Keratinocyte (primary cell): Measurements from ENCODE around the gene ALG14. TPM values are rescaled to one million over a fixed set of nuclear protein-coding genes. Genes with fewer than 3 reads are reported as not detected.

ENCODE experiments used
- DNase-seq: peaks from one replicate; pipeline ENCODE4 v3.0.0-alpha.2; 2011; ENCODE audit warnings: low read depth, missing footprints, low spot score
- FAIRE-seq: peaks from 2 replicates; lab custom pipeline; 2011; peaks lifted over from hg19 to GRCh38; lab: Jason Lieb, UNC
- H2AFZ ChIP-seq: 2 replicates; pipeline ENCODE4 v1.6.0; 2012; ENCODE audit warnings: low read length, control low read depth, inconsistent platforms; ENCODE audit not compliant: control insufficient read depth
- H3K27ac ChIP-seq: 2 replicates; pipeline ENCODE4 v1.5.1; 2011; ENCODE audit warnings: low read length; ENCODE audit not compliant: control insufficient read depth, insufficient read depth
- H3K27me3 ChIP-seq: 3 replicates; pipeline ENCODE4 v1.6.0; 2011; ENCODE audit warnings: low read length; ENCODE audit not compliant: control insufficient read depth, insufficient read depth; ENCODE audit errors: extremely low read depth
- H3K36me3 ChIP-seq, 2 experiments: 2 replicates in 1 of 2; 3 replicates in 1 of 2; pipeline ENCODE4 v1.5.1; 2011; ENCODE audit warnings: low read length in 2 of 2, mild to moderate bottlenecking in 1 of 2; ENCODE audit not compliant: control insufficient read depth in 2 of 2, insufficient read depth in 2 of 2; ENCODE audit errors: extremely low read depth in 1 of 2
- H3K4me1 ChIP-seq: 3 replicates; pipeline ENCODE4 v1.5.1; 2011; ENCODE audit warnings: low read length; ENCODE audit not compliant: control insufficient read depth, insufficient read depth; ENCODE audit errors: extremely low read depth
- H3K4me2 ChIP-seq: 3 replicates; pipeline ENCODE4 v1.6.0; 2011; ENCODE audit warnings: low read depth, low read length; ENCODE audit not compliant: control insufficient read depth, insufficient read depth; ENCODE audit errors: extremely low read depth
- H3K4me3 ChIP-seq, 3 experiments: fragments of 200-600 bp in 1 of 3; sonication (generic) in 1 of 3; 2 replicates in 2 of 3; 3 replicates in 1 of 3; pipeline ENCODE4 v1.5.1; 2011 to 2016; ENCODE audit warnings: low read length in 3 of 3, mild to moderate bottlenecking in 3 of 3, control low read depth in 2 of 3, inconsistent platforms in 1 of 3, low read depth in 1 of 3, mixed read lengths in 1 of 3, mixed run types in 1 of 3, moderate library complexity in 1 of 3; ENCODE audit not compliant: control insufficient read depth in 2 of 3, insufficient read depth in 2 of 3; ENCODE audit errors: extremely low read depth in 1 of 3
- H3K79me2 ChIP-seq: 2 replicates; pipeline ENCODE4 v1.6.0; 2012; ENCODE audit warnings: low read length; ENCODE audit not compliant: control insufficient read depth, insufficient read depth
- H3K9ac ChIP-seq: 3 replicates; pipeline ENCODE4 v1.6.0; 2011; ENCODE audit warnings: low read length; ENCODE audit not compliant: control insufficient read depth, insufficient read depth; ENCODE audit errors: extremely low read depth
- H3K9me1 ChIP-seq: 3 replicates; pipeline ENCODE4 v1.6.0; 2011; ENCODE audit warnings: low read length; ENCODE audit not compliant: control insufficient read depth, insufficient read depth; ENCODE audit errors: extremely low read depth
- H3K9me3 ChIP-seq: 2 replicates; pipeline ENCODE4 v1.5.1; 2012; ENCODE audit warnings: low read depth, low read length; ENCODE audit not compliant: control insufficient read depth
- H4K20me1 ChIP-seq: 3 replicates; pipeline ENCODE4 v1.6.0; 2011; ENCODE audit warnings: low read length; ENCODE audit not compliant: control insufficient read depth, insufficient read depth; ENCODE audit errors: extremely low read depth
- EZH2 ChIP-seq: IDR thresholded peaks from one replicate; pipeline ENCODE4 v1.6.1; 2012; ENCODE audit warnings: inconsistent platforms, mild to moderate bottlenecking, low read length, moderate library complexity
- dilution Hi-C: fragments of 300-500 bp; cut with MboI; formaldehyde crosslinking; loops from one replicate; pipeline ENCODE4 v1.7.0; 2020; ENCODE audit warnings: low sequenced_read_pairs; ENCODE audit not compliant: extremely low pct_ligation_motif_present
- polyA plus RNA-seq, 5 experiments: library from polyadenylated mRNA; depleted of rRNA in 3 of 5; stranded (reverse) in 3 of 5; stranded (forward) in 1 of 5; unstranded in 1 of 5; fragments of >200 nt; gene quantifications; 1 replicate in 1 of 5; 2 replicates in 3 of 5; 3 replicates in 1 of 5; pipeline versions ENCODE4 v1.2.1 to v1.2.3, GENCODE V29; 2011 to 2012; ENCODE audit warnings: missing spikeins in 2 of 5, low read depth in 1 of 5, low replicate concordance in 1 of 5
- TF ChIP-seq, protein P1 (sequence below), 3 experiments: IDR thresholded peaks in 1 of 3; conservative IDR thresholded peaks in 1 of 3; optimal IDR thresholded peaks in 1 of 3; 2 replicates in 2 of 3; 3 replicates in 1 of 3; pipeline versions ENCODE3 to v1.5.1; 2011; ENCODE audit warnings: low read length in 3 of 3, mild to moderate bottlenecking in 3 of 3, moderate library complexity in 2 of 3, control low read depth in 1 of 3, inconsistent platforms in 1 of 3; ENCODE audit not compliant: insufficient read depth in 2 of 3; ENCODE audit errors: extremely low read depth in 1 of 3

ALG14 gene
- polyA plus RNA-seq, 1 donor (not counting 4 experiments of a cell fraction or from before 2014, with no cell fraction given) = 4.6 TPM

DNA sequence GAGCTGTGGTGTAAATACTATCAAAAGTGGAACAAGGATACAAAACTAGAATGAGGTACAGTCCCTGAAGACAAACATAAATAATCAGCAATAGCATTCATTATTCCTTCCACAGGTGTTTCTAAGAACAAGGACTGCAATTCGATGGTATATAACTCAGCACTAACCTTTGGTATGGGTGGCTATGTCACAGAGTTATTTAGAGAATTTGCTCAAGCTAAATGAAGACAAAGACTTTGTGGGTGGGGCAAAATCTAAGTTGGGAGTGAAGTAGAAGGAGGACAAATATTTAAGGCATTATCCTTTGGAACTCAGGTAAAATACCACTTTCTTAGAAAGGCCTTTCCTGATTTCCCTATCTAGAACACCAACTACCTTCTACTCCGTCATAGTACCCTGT, 94.3 kb downstream of the ALG14 start:
- H3K9ac ChIP-seq = no peak overlapping the region
- H3K9me3 ChIP-seq = no peaks in the 10 kb centered on the region
- no peak overlapping the region for H3K4me3 ChIP-seq
- TF ChIP-seq, protein P1, sequence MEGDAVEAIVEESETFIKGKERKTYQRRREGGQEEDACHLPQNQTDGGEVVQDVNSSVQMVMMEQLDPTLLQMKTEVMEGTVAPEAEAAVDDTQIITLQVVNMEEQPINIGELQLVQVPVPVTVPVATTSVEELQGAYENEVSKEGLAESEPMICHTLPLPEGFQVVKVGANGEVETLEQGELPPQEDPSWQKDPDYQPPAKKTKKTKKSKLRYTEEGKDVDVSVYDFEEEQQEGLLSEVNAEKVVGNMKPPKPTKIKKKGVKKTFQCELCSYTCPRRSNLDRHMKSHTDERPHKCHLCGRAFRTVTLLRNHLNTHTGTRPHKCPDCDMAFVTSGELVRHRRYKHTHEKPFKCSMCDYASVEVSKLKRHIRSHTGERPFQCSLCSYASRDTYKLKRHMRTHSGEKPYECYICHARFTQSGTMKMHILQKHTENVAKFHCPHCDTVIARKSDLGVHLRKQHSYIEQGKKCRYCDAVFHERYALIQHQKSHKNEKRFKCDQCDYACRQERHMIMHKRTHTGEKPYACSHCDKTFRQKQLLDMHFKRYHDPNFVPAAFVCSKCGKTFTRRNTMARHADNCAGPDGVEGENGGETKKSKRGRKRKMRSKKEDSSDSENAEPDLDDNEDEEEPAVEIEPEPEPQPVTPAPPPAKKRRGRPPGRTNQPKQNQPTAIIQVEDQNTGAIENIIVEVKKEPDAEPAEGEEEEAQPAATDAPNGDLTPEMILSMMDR (optimal IDR thresholded peaks at IDR 0.05 in 1 of 3, IDR thresholded peaks at IDR 0.05 in 1 of 3, conservative IDR thresholded peaks at IDR 0.05 in 1 of 3; ENCODE audit: extremely low read depth in 1 of 3, insufficient read depth in 2 of 3, low read length in 3 of 3) = no peak
- no peak for TF ChIP-seq EZH2
- no peak overlapping the region for H3K4me2 ChIP-seq
- DNase-seq = no peak
- no peak for FAIRE-seq
- H3K27ac ChIP-seq = no peak overlapping the region
- H3K9me1 ChIP-seq = no peaks in the 10 kb centered on the region
- dilution Hi-C loops = no loop called here
- no peaks in the 10 kb centered on the region for H4K20me1 ChIP-seq
- H3K27me3 ChIP-seq = no peaks in the 10 kb centered on the region
- H3K4me1 ChIP-seq = peaks cover 22% of the 10 kb centered on the region
- no peaks in the 10 kb centered on the region for H3K36me3 ChIP-seq
- H2AFZ ChIP-seq = no peak overlapping the region
- H3K79me2 ChIP-seq = no peaks in the 10 kb centered on the region

DNA sequence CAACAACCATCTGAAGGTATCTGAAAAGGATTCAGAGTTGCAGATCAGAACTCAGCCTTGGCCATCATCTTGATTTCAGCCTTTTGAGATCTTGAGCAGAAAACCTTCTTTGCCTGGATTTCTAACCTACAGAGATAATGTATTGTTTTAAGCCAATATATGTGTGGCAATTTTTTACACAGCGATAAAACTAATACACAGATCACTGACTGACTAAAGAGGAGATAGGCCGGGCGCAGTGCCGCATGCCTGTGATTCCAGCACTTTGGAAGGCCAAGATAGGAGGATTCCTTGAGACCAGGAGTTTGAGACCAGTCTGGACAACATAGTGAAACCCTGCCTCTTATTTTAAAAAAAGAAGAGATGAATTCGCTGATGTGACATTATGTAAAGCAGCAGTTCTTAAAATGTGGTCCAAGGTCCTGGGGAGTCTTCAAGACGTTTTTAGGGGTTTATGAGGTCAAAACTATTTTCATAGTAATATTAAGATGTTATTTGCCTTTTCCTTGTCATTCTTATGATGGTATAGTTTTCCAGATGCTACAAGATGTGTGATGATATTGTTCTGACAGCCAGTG, 95.7 kb downstream of the ALG14 start:
- no peak overlapping the region for H2AFZ ChIP-seq
- H3K4me1 ChIP-seq = peaks cover 15% of the 10 kb centered on the region
- H3K79me2 ChIP-seq = no peaks in the 10 kb centered on the region
- H3K4me3 ChIP-seq = no peak overlapping the region
- no peak overlapping the region for H3K27ac ChIP-seq
- DNase-seq (no peak), FAIRE-seq (no peak)
- no peaks in the 10 kb centered on the region for H3K27me3 ChIP-seq
- TF ChIP-seq EZH2 = no peak
- TF ChIP-seq, protein P1 (optimal IDR thresholded peaks at IDR 0.05 in 1 of 3, IDR thresholded peaks at IDR 0.05 in 1 of 3, conservative IDR thresholded peaks at IDR 0.05 in 1 of 3; ENCODE audit: extremely low read depth in 1 of 3, insufficient read depth in 2 of 3, low read length in 3 of 3) = no peak
- H3K4me2 ChIP-seq = no peak overlapping the region
- dilution Hi-C loops = no loop called here
- no peak overlapping the region for H3K9ac ChIP-seq
- no peaks in the 10 kb centered on the region for H3K9me3 ChIP-seq
- no peaks in the 10 kb centered on the region for H3K36me3 ChIP-seq
- no peaks in the 10 kb centered on the region for H3K9me1 ChIP-seq
- no peaks in the 10 kb centered on the region for H4K20me1 ChIP-seq
